WTC11 (cell line): ENCODE data around the gene CLEC3A.

Experiments
- ATF3 ChIP-seq: sonication (generic); formaldehyde crosslinking; conservative IDR thresholded peaks from 2 replicates; pipeline ENCODE4 v1.8.1; 2022; ENCODE audit warnings: mild to moderate bottlenecking, missing genetic modification reagents
- CTCF ChIP-seq: fragments of 200-600 bp; IDR thresholded peaks from 2 replicates; pipeline ENCODE4 v1.8.0; 2022; ENCODE audit warnings: antibody characterized with exemption
- ELF4 ChIP-seq: sonication (generic); formaldehyde crosslinking; IDR thresholded peaks from 2 replicates; pipeline ENCODE4 v1.8.1; 2022; ENCODE audit warnings: low read depth, mild to moderate bottlenecking, moderate library complexity, missing genetic modification reagents
- GABPB1 ChIP-seq: sonication (generic); formaldehyde crosslinking; IDR thresholded peaks from 2 replicates; pipeline ENCODE4 v1.8.1; 2023; ENCODE audit warnings: mild to moderate bottlenecking, missing genetic modification reagents
- MYBL2 ChIP-seq: sonication (generic); formaldehyde crosslinking; IDR thresholded peaks from 2 replicates; pipeline ENCODE4 v1.8.1; 2023; ENCODE audit warnings: mild to moderate bottlenecking, moderate library complexity, missing genetic modification reagents
- ZNF263 ChIP-seq: sonication (generic); formaldehyde crosslinking; IDR thresholded peaks from 2 replicates; pipeline ENCODE4 v1.8.1; 2022; ENCODE audit warnings: low read depth, mild to moderate bottlenecking, moderate library complexity, missing genetic modification reagents

GRCh38 chr16:77977339-77977738 lies 45.0 kb upstream of the CLEC3A start:
- TF ChIP-seq CTCF: no peak
- TF ChIP-seq ZNF263 (CRISPR knock-in tag): no peak
- TF ChIP-seq GABPB1 (CRISPR knock-in tag): no peak
- TF ChIP-seq ELF4 (CRISPR knock-in tag): no peak
- no peak for TF ChIP-seq ATF3 (CRISPR knock-in tag)
- no peak for TF ChIP-seq MYBL2
